ENCODE data around the gene PIWIL1. TPM values are rescaled to one million over a fixed set of nuclear protein-coding genes. Genes with fewer than 3 reads are reported as not detected.

PIWIL1 gene
- polyA plus RNA-seq (ENCODE audit: insufficient read length in 12 of 12): under 1 TPM in 7 of 12 donors, not detected in 5; 0.04 to 0.23 (median 0.14) TPM
- long read RNA-seq, donor 1: 0 reads
- long read RNA-seq, donor 2: 0 reads
- long read RNA-seq, donor 3: 0 reads
- long read RNA-seq, donor 4: 0 reads
- long read RNA-seq, donor 5: 0 reads
- long read RNA-seq, donor 6: 0 reads
- long read RNA-seq, donor 7: 0 reads
- long read RNA-seq, donor 8: 0 reads
- long read RNA-seq, donor 9: 0 reads
- long read RNA-seq, donor 10: 0 reads
- long read RNA-seq, donor 11: 0 reads

DNA sequence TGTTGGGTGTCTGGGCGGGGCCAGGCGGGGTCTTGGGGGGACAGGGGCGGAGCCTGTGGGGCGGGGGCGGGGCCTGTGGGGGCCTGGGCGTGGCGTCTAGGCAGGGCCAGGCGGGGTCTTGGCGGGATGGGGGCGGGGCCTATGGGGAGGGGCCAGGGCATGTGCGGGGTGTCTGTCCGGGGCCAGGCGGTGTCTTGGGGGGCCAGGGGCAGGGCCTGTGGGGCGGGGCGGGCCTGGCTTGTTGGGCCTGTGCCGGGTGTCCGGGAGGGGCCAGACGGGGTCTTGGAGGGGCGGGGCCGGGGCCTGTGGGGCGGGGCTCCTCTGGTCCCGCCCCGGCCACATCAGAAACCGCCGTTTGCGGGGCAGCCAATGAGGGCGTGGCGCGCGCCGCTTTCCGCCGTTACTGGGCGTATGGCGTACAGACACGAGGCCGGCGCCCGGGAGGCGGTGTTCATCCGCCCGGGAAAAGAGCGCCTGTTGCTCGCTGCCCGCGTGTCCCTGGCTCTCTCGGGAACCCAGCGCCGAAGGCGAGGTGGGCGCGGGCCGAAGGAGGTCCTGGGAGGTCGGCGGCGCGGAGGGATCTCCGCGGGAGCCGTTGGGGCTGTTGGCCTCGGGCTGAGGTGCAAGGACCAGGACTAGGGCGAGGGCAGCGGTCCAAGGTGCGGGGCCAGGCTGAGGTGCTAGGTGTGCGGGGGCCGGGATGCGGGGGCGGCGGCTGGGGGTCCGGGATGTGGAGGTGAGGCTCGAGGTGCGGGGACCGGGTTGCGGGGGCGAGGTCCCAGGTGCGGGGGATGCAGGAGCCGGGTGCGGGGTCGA lies at the start of gene PIWIL1:
PIWIL1 (plus strand) TSS at position 400 of the 816 bp plus-strand sequence. CDS start 4,705 bp downstream, outside the sequence.
- no peak for DNase-seq

DNA sequence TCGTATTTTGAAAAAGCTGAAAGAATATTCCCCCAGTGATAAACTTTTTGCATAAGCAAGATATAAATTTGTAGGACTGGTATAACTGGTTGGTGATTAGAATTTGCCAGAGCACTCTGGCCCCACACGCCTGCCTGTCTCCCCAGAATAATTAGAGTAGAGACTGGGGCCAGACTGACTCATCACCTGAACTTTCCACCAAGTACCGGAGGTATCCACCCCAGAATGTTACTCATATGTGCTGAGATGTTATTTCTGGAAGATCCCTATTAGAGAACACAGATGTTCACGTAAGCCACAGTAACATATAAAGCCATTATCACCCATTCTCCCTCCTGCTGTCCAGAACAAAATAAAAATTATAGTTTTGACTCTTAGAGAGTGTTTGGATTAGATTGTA lies 49.5 kb upstream of the PIWIL1 start:
- DNase-seq: no peak

DNA sequence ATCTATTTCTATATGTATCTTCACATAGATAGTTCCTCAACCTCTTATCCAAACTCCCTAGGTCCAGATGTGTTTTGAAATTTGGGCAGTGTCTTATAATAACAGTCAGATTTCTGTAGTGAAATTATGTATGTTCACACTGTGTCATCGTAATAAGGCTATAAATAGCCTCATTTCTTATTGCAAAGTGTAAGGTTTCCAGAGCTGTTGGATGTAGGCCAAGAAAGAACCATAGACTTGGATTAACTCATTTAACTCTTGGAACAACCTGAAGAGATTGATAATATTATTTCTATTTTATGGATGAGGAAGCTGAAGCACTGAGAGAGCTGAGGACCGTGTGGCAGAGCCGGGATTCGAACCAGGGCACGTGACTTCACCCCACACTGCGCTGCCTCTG lies 49.0 kb upstream of the PIWIL1 start:
- no peak for DNase-seq

DNA sequence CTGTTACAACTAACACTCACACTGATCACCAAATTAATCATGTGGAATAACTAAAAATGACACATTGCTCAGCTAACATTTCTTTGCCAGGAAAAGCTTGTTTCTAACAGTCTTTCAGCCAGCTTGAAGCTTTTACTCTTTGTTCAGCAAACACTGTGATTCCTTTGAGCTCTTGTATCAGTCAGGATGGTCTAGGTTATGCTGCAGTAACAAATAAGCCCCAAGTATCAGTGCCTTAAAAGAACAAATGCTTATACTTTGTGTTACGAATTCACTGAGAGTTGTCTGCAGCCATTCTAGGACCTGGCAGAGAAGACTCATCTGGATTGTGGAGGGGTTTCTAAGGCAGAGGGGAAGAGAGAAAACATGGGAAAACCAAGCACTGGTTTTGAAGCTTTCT lies 47.6 kb upstream of the PIWIL1 start:
- no peak for DNase-seq

DNA sequence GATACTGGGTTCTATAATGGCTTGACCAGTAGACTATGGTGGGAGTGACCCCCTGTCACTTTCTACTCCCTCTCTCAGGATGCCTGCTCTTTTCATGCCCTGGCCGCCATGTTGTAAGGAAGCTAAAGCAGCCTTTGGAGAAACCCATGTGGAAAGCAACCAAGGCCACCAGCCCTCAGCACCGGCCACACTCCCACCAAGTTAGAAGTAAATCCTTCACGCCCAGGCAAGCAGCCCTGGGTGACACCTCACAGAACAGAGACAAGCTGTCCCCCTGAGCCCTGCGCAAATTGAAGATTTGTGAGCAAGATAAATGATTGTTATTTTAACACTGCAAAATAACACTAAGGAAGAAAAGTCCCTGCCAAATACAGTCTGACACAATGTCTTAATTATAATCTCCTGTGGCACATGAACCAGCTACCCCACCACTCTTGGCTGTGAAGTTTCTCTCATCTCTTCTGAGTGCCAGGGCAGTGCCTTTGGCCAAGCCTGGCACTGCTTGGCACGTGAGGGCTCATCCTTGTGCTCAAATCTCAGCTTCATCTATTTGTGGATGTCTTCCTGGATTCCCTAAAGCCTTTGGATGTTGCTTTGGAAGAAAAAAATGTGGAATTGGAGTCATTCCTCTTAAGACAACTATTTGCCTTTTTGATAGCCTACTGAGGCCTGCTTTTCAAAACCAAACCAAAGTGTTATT lies 39.2 kb upstream of the PIWIL1 start:
- no peak for DNase-seq

DNA sequence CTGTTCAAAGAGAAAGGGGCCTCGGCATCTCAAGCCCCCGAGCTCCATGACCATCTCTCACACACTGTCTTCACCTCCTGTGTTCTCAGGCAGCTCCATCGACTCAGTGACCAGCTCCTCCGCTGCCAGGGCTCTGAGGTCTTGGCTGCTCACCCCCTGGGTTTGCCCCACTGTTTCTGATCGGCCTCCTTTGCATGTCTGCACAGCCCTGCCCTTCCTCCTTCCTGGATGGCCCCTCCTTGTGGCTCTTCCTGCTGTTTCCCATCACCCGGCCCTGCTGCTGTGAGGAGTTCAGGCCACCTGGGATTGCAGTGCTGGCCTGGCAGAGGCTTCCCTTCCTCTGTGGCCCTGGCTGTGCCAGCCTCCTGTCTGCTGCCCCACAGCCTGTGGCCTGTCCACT lies 38.1 kb upstream of the PIWIL1 start:
- DNase-seq: no peak

DNA sequence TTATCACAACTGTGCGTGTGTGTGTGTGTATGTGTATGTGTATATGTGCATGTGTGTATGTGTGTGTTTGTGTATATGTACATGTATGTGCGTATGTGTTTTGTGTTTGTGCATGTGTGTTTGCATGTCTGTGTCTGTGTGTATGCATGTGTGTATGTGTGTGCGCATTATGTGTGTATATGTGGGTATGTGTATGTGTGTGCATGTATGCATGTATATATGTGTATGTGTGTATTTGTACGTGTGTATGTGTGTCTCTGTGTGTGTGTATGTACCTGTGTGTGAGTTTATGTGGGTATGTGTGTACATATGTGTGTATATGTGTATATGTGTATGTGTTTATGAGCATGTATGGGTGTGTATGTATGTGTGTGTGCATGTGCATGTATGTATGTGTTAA lies 37.6 kb upstream of the PIWIL1 start:
- no peak for DNase-seq

DNA sequence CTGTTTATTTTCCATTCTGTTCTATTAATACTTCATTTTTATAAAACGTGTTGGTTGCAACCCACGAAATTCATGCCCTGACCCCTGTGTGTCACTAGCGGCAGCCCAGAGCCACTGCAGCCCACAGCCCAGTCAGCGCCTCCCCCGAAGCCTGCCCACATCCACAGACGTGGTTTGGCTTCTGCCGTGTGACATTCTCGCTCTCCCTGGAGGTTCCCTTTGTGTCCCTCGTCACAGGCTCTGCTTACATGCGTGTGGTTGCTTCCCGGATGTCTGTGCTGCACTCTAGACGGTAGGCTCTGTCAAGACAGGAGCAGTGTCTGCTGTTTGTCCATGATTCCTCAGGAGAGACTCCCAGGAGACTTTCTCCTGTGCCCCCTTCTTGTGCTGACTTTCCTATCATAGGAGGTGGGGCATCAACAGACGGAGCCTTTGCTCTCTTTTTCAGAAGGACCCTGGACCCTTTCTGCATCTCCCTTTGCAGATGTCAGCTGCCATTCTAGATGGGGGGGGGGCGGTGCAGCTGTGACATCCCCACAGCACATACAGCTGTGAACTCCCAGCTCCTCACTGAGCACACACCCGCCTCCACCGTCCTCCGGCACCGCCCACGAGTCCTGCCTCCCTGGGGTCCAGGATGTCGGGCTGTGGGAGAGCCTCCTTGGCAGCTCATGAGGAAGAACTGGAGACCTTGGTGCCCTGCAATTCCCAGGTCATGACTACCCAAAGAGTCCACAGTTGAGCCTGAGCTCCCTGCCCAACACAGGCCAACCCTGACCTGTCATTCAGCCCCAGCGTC lies 36.8 kb upstream of the PIWIL1 start:
- no peak for DNase-seq

DNA sequence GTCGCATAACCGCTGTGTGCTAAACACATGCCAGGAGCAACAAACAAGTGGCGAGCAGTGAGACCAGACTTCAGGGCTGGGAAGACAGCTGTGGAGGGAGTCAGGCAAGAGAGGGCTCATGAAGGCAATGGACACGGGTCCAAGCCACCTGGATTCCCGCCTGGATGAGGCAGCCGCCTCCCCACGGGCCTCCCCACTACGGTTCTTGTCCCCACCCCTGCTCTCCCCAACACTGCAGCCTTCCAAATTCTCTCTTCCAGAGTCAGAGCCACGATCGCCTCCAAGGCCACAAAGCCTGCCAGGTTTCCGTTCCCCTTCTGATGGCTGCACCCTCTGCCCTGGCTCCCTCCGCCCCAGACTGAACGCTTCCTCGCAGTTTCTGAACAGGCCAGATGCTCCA lies 36.1 kb upstream of the PIWIL1 start:
- DNase-seq: peak; percentile 64

DNA sequence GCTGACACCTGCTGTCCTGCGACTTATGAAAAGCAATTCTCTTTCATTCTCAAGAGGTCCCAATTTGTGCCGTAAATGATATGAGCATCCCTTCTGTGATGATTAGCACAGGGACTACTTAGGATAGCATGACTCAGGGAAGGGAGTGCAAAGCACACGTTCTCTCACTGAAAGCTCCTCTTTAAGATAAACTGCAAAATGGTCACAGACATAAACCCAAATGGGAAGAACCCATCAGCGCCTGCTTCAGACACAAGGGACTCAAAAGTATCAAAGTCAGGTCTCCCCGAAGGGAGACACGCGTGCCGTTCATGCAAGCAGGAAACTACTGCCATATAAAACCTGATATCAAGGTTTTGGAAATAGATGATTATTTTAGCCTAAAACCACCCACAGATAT lies 33.9 kb upstream of the PIWIL1 start:
- no peak for DNase-seq

DNA sequence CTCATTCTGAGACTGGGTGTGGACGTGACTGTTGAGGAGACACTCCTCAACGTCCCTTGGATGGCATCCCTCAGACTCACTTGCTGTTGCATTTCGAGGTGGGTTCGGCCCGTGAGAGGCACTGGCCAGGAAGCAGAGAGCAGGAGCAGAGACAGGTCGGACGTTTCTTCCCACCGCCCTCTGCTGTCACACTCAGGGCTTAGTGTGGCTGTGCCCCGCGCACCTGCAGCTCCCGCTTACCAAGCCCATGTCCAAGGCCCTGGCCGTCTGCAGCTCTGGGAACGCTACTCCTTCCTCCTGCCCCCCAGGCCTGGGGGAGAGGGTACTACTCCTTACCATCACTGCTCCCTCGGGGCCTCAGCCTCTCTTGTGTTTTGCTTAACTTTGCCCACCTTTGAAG lies 29.8 kb upstream of the PIWIL1 start:
- DNase-seq: no peak

DNA sequence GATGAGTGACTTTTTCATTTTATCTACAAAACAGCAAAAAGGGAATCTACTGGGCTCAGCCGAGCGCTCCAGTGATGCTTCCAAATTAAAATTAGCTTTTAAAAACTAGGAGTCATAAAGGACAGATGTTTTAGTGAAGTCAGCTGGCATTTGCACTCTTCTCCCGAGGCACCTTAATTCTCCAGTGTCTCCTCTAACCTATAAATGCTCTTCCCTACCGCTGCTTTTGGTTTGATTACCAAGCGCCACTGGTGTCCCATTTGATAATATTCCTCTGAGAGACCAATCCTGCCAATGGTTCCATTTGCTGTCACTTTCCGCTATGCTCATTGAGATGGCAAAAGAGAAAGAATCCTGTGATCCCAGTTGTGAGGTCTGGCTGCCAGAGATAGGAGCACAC lies 29.3 kb upstream of the PIWIL1 start:
- no peak for DNase-seq

DNA sequence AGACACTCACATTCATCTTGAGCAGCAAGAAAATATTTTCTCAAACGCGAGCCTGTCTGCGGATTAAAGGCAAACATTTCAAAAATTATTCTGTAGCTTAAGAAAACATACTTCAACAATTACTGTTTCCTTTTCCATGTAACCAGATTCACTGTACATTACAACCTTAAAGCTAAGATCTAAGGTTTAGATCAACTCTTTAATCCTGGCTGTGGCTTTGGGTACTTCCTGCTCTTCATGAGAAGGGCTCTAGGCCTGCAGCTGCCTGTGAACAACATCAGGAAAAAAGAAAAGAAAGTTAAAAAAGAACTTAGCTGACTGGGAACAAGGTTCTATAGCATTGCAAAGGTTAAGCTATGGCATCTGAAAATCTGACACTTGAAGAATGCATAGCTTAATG lies 21.4 kb upstream of the PIWIL1 start:
- DNase-seq: no peak

DNA sequence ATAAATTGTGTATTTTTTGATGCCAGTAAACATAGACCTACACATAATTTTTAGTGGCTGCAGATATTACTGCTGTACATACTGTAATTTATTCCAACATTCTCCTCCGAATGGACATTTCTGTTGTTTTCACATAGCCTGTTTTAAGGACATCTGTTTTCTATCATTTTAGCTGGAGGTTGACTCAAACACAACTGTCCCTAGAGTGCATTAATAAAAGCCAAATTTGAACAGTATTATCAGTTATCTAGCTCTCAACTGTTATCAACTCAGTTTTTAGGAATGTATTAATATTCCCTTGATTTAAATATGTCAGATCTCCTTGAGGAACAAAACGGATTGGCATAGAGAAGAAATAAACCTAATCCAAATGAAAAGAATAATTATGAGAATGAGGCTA lies 17.2 kb upstream of the PIWIL1 start:
- DNase-seq: peak; percentile 41

DNA sequence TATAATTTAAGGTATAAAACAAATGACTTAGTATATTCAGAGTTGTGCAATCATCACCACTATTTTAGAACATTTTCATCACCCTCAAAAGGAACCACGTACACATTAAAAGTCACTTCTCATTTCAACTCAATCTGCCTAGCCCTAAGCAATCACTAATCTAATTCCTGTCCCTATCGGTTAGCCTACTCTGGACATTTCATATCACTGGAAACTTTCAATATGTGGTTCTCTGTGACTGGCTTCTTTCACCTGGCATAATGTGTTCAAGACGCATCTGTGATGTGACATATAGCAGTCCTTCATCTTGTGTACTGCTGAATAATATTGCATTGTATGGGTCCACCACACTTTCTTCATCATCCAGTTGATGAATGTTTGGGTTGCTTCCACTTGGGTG lies 15.4 kb upstream of the PIWIL1 start:
- DNase-seq: no peak

DNA sequence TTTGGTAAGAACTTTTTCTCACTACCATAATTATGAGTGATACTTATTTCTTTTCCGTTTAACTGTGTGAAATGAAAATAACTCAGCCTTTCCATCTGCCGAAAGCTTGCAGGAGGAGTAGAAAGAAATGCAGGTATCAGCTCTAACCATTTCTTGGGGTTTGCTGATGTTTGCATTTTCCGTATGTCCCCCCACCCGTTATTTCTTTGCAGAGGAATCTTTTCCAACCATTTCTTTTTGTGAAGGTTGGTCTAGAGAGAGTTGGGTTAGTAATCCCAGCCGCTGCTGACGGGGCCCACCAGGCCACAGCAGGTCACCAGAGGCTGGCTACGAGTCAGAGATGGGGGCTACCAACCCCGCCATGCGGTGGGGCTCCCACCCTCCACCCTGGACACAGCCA lies 7.0 kb upstream of the PIWIL1 start:
- no peak for DNase-seq

DNA sequence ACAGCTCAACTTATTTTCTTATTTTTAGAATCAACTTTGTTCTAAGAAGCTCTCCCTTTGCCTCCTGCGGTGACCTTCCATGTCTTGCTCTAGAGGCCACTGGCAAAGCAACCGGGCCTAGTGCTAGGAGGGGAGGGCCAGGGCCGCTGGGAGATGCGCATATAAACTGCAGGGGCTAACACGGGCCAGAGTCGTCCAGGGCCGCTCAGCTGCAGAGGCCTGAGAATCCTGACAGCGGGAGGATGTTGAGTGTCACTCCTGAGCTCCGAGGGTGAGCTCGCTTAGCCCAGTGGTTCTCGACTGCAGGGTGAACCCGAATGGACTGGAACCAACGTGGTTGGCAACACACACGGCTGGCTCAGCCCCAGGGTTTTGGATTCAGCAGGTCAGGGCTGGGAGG lies 6.5 kb upstream of the PIWIL1 start:
- DNase-seq: no peak

DNA sequence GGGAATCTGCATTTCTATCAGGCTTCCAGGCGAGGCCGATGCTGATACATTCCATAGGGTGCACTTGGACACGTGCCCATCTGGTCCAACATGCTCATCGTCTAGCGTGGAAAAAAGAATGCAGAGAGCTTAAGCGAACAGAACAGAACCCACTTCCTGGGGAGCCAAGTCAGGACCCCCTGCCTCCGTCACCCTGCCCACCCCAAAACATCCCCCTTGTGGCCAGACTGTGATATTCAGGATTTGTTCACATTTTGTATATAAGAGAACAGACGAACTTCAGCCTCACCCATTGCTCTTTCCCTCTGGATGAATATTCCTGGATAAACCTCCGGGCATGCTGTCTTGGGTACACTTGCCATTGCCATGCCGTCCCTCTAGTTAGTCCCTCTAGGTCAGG lies 4.3 kb upstream of the PIWIL1 start:
- DNase-seq: no peak

DNA sequence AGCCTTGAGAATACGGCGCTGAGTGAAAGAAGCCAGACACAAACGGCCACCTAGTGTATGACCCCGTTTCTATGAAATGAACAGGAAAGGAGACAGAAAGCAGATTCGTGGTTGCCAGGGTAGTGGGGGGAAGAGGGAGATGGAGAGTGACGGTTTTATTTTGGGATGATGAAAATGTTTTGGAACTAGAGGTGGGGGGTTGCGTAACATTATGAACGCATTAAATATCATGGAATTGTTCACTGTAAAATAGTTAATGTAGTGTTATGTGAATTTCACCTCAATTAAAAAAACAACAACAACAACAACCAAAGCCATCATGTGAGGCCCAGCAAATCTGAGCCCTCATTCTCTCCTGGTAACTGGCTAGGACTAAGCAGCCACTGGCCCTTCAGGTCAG lies 3.3 kb upstream of the PIWIL1 start:
- no peak for DNase-seq

DNA sequence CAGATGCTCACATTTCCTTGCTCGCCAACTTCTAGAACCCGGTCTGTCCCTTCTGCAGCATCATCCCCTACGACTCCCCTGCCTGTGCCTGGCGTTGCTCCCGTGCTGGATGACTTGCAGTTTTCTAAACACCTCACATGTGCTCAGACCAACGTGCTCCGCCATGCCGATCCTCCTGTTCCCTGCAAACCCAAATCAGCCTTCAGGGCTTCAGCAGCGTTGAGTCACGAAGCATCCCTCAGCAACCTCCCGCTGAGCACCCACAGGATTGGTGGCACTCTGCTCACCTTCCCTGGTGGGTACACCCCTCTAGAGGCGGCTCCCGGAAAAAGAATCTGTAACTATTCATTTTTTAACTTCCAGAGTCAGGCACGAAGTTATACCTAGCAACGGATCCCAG lies 2.8 kb upstream of the PIWIL1 start:
- no peak for DNase-seq

DNA sequence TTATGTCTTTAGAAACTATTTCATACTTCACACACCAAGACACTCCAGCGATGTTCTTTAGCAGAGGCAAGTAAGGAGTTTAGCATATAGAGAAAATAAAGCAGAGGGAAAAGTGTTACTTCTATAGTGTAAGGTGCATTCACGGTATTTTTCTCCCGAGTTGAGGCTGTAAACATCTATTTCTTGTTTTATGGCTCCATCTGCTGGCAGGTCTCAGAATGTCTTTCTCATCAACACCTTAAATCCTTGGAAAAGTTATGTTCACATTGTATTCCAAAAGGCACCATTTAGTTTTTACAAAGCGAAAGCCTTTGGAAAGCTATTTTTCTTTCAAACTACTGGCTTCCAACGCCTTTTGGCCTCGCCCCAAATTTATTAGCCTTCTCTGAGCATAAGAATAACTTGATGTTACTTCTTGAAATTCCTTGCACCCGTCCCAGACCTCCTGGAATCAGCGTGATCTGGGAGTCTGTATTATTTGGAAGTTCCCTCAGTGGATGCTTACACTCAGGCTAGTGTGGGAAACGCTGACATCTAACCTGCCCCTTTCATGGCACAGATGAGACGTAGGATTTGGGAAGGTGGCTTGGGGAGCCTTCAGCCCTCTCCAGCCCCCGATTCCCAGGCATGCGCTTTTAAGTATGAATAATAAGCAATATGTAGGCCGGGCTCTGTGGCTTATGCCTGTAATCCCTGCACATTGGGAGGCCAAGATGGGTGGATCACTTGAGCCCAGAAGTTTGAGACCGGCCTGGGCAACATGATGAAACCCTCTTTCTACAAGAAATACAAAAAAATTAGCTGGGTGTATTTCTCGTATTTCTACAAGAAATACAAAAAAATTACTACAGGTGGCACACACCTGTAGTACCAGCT lies 1.9 kb upstream of the PIWIL1 start:
- DNase-seq: peak; percentile 66

All from muscle of arm (tissue), 14 donors.